ENCODE data around the gene HIVEP1. TPM values are rescaled to one million over a fixed set of nuclear protein-coding genes. Genes with fewer than 3 reads are reported as not detected.

HIVEP1 gene
- total and polyA plus RNA-seq, 2 of the 13 experiments (the other 11 are each of a cell fraction or from before 2014, with no cell fraction given) = 7.4 to 9.9 TPM

GRCh38 chr6:12012558-12013306 is 620 bp downstream of the HIVEP1 start (continued):
- no peak for TF ChIP-seq ZHX1 (CRISPR knock-in tag; IDR thresholded peaks at IDR 0.05; ENCODE audit: low read depth)
- TF ChIP-seq ZNF335 (CRISPR knock-in tag; IDR thresholded peaks at IDR 0.05) = 0 out of 2 replicates have a peak, but pooled peaks have one; percentile 51
- TF ChIP-seq PRMT3 (CRISPR knock-in tag; IDR thresholded peaks at IDR 0.05; ENCODE audit: borderline replicate concordance, low read depth) = no peak
- TF ChIP-seq DZIP1 (CRISPR knock-in tag; IDR thresholded peaks at IDR 0.05) = no peak
- TF ChIP-seq ZNF234 (CRISPR knock-in tag; conservative IDR thresholded peaks at IDR 0.05) = no peak
- TF ChIP-seq BCLAF1 (IDR thresholded peaks at IDR 0.05) = no peak
- TF ChIP-seq NRL (CRISPR knock-in tag; IDR thresholded peaks at IDR 0.05; ENCODE audit: borderline replicate concordance) = peak; percentile 40
- TF ChIP-seq MAZ (IDR thresholded peaks at IDR 0.05; ENCODE audit: borderline replicate concordance, low read depth, low read length) = peak; percentile 34; the same call in 1 of the 2 replicates
- TF ChIP-seq MAZ (CRISPR knock-in tag; IDR thresholded peaks at IDR 0.05; ENCODE audit: low read depth) = no peak
- no peak for TF ChIP-seq HNF4G (IDR thresholded peaks at IDR 0.05; ENCODE audit: borderline replicate concordance, low read depth, low read length)
- no peak for TF ChIP-seq HNF4G (CRISPR knock-in tag; IDR thresholded peaks at IDR 0.05; ENCODE audit: borderline replicate concordance, low read depth)
- no peak for TF ChIP-seq ZNF552 (CRISPR knock-in tag; IDR thresholded peaks at IDR 0.05; ENCODE audit: borderline replicate concordance)
- TF ChIP-seq HINFP (CRISPR knock-in tag; IDR thresholded peaks at IDR 0.05; ENCODE audit: low read depth) = no peak
- no peak for TF ChIP-seq ZBTB43 (CRISPR knock-in tag; conservative IDR thresholded peaks at IDR 0.05)
- TF ChIP-seq HOXD1 (CRISPR knock-in tag; IDR thresholded peaks at IDR 0.05) = no peak
- no peak for TF ChIP-seq KDM4B (CRISPR knock-in tag; IDR thresholded peaks at IDR 0.05)
- TF ChIP-seq ZNF879 (CRISPR knock-in tag; IDR thresholded peaks at IDR 0.05) = no peak
- TF ChIP-seq KDM1A (CRISPR knock-in tag; IDR thresholded peaks at IDR 0.05) = no peak

Data from HepG2 (cell line).